ENCODE measurements around the gene IFT27.
"Not testable (repeated sequence)": the region's sequence is repeated elsewhere in the genome, so short reads cannot be mapped to it uniquely, and the experiment has no call there.

The IFT27 gene

GRCh38 chr22:36764060-36764459 lies 11.9 kb downstream of the IFT27 start:
- Mint-ChIP-seq H3K27me3 (no peaks in the 10 kb centered on the region), H3K4me1 (ENCODE audit: low read depth) (no peaks in the 10 kb centered on the region), H3K36me3 (peaks cover 4% of the 10 kb centered on the region), H3K27ac (no peak overlapping the region), H3K9me3 (ENCODE audit: low read depth) (no peaks in the 10 kb centered on the region), H3K4me3 (no peak overlapping the region)

DNA sequence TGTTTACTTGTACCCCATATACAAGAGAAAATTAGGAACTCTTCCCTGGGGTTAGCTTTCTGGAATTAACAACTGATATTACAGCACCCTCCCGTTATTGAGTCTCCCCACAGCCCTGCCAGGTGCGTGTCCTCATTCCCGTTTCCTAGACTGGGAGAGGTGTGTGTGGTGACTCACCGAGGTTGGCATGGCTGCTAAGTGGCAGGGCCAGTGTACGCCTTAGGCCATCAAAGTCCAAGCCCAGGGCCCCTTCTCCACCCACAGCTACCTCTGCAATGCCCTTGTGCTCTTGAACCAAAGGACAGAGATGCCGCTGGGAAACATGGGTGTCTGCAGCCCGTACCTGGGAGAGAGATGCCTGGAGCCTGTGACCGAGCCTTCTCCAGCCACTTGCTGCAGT lies 12.3 kb downstream of the IFT27 start:
- H3K9me3 Mint-ChIP-seq (ENCODE audit: low read depth), result no peaks in the 10 kb centered on the region
- peaks cover 4% of the 10 kb centered on the region for H3K36me3 Mint-ChIP-seq
- H3K27ac Mint-ChIP-seq, result no peak overlapping the region
- no peaks in the 10 kb centered on the region for H3K4me1 Mint-ChIP-seq (ENCODE audit: low read depth)
- no peaks in the 10 kb centered on the region for H3K27me3 Mint-ChIP-seq
- no peak overlapping the region for H3K4me3 Mint-ChIP-seq

DNA sequence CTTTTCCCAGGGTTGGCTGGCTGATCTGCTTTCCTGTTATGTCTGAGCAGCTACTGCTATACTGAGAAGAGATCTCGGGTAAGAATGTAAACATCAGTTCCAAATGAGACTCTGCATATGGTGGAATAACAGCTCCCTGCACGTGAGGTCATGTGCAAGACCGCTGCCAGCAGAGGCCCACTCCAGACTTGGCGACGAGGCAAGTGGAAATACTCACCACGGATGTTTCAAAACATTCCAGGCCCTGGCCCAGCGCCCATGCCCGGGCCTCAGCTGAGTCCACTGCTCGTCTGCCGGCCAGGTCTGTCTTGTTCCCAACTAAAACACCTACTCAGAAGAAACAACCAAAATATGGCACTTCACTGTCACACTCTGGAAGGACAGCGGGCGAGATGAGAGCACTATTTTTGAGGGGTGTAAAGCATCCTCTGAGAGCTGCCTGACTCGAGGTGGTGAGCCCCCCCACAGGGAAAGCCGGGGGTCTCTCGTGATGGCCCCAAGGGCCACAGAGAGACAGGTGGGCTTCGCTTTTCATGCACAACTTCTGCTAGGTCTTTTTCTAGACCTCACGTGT lies 13.1 kb downstream of the IFT27 start:
- H3K36me3 Mint-ChIP-seq, result peaks cover 4% of the 10 kb centered on the region
- H3K27ac Mint-ChIP-seq, result no peak overlapping the region
- no peaks in the 10 kb centered on the region for H3K4me1 Mint-ChIP-seq (ENCODE audit: low read depth)
- H3K4me3 Mint-ChIP-seq, result no peak overlapping the region
- no peaks in the 10 kb centered on the region for H3K9me3 Mint-ChIP-seq (ENCODE audit: low read depth)
- no peaks in the 10 kb centered on the region for H3K27me3 Mint-ChIP-seq

DNA sequence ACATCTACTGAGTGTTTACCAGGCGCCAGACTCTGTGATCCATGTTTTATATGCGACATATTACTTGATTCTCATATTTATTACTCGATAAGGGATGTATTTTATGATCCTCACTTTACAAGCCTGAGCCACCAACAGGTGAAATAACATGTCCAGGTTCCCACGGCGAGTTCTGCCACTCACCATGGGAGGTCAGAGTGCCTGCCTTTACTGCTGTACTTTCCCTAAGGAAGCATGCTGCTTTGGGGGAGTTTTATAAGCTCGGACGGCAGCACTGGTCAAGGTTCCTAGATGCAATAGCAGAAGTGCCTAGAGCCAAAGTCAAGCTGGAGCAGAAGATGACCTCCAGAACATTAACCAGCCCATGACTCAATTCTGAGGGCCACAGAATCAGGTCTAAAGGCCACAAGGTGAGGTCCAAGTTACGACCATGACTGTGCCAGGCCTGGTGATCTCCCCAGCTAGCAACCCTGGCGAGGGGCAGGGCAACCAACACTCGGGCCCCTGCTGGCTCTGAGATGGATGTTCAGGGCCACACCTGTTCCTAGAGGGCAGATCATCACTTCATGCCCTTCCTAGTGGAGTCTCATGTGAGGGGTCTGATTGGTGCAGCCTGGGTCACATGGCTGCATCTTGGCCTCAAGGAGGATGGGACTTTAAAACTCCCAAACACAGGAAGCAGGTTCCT lies 14.2 kb downstream of the IFT27 start:
- Mint-ChIP-seq H3K27ac (no peak overlapping the region), H3K36me3 (peaks cover 2% of the 10 kb centered on the region), H3K27me3 (no peaks in the 10 kb centered on the region), H3K4me1 (ENCODE audit: low read depth) (no peaks in the 10 kb centered on the region), H3K4me3 (no peak overlapping the region), H3K9me3 (ENCODE audit: low read depth) (no peaks in the 10 kb centered on the region)

DNA sequence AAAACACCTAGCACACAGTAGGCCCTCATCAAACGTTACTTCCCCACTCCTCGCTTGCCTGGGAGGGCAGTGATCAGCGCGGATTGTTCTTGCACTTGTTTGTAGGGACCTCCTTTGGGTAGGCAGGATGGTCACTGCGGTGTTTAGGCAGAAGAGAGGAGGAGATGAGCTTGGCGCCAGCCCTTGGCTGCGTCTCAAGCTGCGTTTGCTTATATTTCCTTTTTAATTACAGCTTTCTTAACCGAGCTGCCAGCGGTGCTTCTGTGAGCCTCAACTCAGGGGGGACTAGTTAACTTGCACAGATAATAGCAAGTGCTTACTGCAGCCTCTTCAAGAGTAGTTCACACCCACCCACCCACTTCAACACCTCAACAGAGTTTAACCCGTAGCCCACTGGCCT lies 15.1 kb downstream of the IFT27 start:
- H3K36me3 Mint-ChIP-seq, result peaks cover 2% of the 10 kb centered on the region
- H3K27ac Mint-ChIP-seq, result no peak overlapping the region
- no peaks in the 10 kb centered on the region for H3K4me1 Mint-ChIP-seq (ENCODE audit: low read depth)
- no peaks in the 10 kb centered on the region for H3K27me3 Mint-ChIP-seq
- H3K9me3 Mint-ChIP-seq (ENCODE audit: low read depth), result no peaks in the 10 kb centered on the region
- no peak overlapping the region for H3K4me3 Mint-ChIP-seq

DNA sequence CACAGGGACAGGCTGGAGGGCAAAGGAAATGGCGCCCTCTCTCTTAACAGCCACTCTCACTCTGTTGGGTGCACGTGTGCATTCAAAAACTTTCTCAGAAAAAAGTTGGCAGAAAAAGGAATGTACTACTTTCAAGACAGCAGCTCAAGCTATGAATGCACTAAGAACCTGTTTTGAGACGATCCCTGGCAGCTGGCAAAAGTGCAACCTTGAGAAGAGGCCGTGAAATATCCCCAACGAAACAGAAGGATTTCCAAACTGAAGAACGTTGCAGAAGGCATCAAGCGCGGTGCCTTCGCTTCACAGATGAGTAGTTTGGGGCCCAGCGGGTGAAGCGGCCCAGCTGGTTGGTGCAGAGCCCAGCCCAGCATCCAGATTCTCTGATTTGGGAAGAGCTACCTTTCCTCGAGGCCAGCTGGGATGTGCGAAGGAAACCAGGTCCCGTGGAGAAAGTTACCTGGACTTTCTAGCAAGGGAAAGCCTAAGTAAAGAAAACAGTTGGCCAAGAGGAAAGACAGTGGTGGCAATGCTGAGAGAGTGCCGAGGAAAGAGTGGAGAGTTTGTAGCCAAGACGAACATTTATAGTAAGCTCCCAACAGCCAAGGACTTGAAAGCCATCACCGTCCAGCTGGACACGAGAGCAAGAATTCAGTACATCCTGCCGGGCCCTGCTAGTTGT lies 16.3 kb downstream of the IFT27 start:
- Mint-ChIP-seq H3K4me1 (ENCODE audit: low read depth) (no peaks in the 10 kb centered on the region), H3K27me3 (peaks cover 2% of the 10 kb centered on the region), H3K27ac (no peak overlapping the region), H3K36me3 (peaks cover 2% of the 10 kb centered on the region), H3K4me3 (no peak overlapping the region), H3K9me3 (ENCODE audit: low read depth) (no peaks in the 10 kb centered on the region)

- no peaks in the 10 kb centered on the region for H3K9me3 Mint-ChIP-seq (ENCODE audit: low read depth)
- peaks cover 2% of the 10 kb centered on the region for H3K36me3 Mint-ChIP-seq
- H3K27me3 Mint-ChIP-seq, result peaks cover 2% of the 10 kb centered on the region
- H3K27ac Mint-ChIP-seq, result no peak overlapping the region
- H3K4me1 Mint-ChIP-seq (ENCODE audit: low read depth), result no peaks in the 10 kb centered on the region
- no peak overlapping the region for H3K4me3 Mint-ChIP-seq
Measured at GRCh38 chr22:36758792-36759271, 17.1 kb downstream of the IFT27 start.

- no peaks in the 10 kb centered on the region for H3K4me1 Mint-ChIP-seq (ENCODE audit: low read depth)
- no peak overlapping the region for H3K27ac Mint-ChIP-seq
Measured at GRCh38 chr22:36757668-36758211, 18.2 kb downstream of the IFT27 start.

GRCh38 chr22:36756746-36757655 lies 18.9 kb downstream of the IFT27 start:
- H3K27me3 Mint-ChIP-seq, result peaks cover 6% of the 10 kb centered on the region
- no peaks in the 10 kb centered on the region for H3K36me3 Mint-ChIP-seq
- no peak overlapping the region for H3K4me3 Mint-ChIP-seq
- no peaks in the 10 kb centered on the region for H3K4me1 Mint-ChIP-seq (ENCODE audit: low read depth)
- H3K9me3 Mint-ChIP-seq (ENCODE audit: low read depth), result no peaks in the 10 kb centered on the region
- H3K27ac Mint-ChIP-seq, result no peak overlapping the region

More at GRCh38 chr22:36757668-36758211, 18.2 kb downstream of the IFT27 start:
- no peaks in the 10 kb centered on the region for H3K9me3 Mint-ChIP-seq (ENCODE audit: low read depth)
- H3K36me3 Mint-ChIP-seq, result peaks cover under 1% of the 10 kb centered on the region
- peaks cover 3% of the 10 kb centered on the region for H3K27me3 Mint-ChIP-seq
- H3K4me3 Mint-ChIP-seq, result no peak overlapping the region

DNA sequence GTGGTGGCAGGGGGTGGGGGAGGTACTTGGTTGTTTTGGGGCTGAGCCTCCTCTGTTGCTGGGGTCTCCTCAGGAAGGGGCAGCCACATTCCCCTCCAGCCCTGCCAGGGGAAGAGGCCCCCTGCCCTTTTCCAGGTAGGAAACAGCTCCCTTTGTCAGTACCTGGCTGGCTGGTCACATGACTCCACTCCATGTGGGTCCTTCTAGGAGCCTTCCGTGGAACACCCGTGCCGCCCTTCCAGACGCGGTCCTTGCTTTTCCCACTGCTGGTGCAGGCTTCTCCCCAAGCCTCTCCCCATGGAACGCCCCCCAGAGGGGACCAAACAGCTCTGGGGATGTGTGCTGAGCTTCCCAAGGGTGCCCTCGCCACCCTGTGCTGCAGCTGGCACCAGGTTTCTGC lies 19.9 kb downstream of the IFT27 start:
- H3K27ac Mint-ChIP-seq, result no peak overlapping the region
- peaks cover 6% of the 10 kb centered on the region for H3K27me3 Mint-ChIP-seq

DNA sequence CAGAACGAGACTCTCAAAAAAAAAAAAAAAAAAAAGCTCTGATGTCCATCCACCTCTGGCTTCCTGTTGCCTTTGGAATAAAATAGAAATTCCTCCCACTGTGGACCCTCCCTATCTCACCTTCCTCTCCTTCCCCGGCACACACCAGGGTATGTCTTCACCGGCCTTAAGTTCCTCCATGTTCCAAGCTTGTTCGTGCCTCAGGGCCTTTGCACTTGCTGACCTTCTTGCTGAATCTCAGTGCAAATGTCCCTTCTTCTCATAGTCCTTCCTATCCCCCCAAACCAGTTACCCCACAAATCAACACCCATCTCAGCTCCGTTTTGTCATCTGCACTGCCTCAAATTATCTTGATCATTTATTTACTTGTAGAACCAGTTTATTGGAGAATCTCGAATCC lies 20.6 kb downstream of the IFT27 start:
- Mint-ChIP-seq H3K9me3 (ENCODE audit: low read depth) (no peaks in the 10 kb centered on the region), H3K27me3 (peaks cover 6% of the 10 kb centered on the region), H3K36me3 (no peaks in the 10 kb centered on the region), H3K4me1 (ENCODE audit: low read depth) (no peaks in the 10 kb centered on the region), H3K4me3 (no peak overlapping the region), H3K27ac (no peak overlapping the region)

More for the DNA sequence above, 19.9 kb downstream of the IFT27 start:
- H3K4me1 Mint-ChIP-seq (ENCODE audit: low read depth), result no peaks in the 10 kb centered on the region
- no peaks in the 10 kb centered on the region for H3K36me3 Mint-ChIP-seq
- H3K9me3 Mint-ChIP-seq (ENCODE audit: low read depth), result no peaks in the 10 kb centered on the region
- no peak overlapping the region for H3K4me3 Mint-ChIP-seq

GRCh38 chr22:36754881-36755280 lies 21.0 kb downstream of the IFT27 start:
- not testable (repeated sequence) for H3K4me3 Mint-ChIP-seq; H3K27ac Mint-ChIP-seq; H3K4me1 Mint-ChIP-seq (ENCODE audit: low read depth); H3K27me3 Mint-ChIP-seq; H3K36me3 Mint-ChIP-seq; H3K9me3 Mint-ChIP-seq (ENCODE audit: low read depth)

DNA sequence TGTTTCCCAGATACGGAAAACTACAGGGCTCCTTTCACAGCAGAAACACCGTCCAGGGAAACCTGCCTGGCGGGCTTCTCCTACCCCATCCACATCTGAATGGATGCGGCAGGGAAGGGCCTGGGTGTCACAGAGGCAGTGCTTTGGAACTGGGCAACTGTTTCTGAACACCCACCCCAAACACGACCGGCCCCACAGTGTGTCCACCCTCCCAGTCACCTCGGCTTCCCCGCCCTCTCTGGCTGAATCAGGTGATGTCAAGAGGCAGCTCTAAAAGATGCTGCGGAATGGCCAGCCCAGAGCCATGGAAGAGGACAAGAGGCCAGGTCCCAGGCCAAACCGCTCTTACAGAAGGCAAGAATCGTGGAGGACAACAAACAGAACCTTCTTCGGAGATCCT lies 22.0 kb downstream of the IFT27 start:
- Mint-ChIP-seq H3K27ac (no peak overlapping the region), H3K4me3 (no peak overlapping the region), H3K36me3 (no peaks in the 10 kb centered on the region), H3K27me3 (peaks cover 6% of the 10 kb centered on the region), H3K4me1 (ENCODE audit: low read depth) (no peaks in the 10 kb centered on the region), H3K9me3 (ENCODE audit: low read depth) (no peaks in the 10 kb centered on the region)

DNA sequence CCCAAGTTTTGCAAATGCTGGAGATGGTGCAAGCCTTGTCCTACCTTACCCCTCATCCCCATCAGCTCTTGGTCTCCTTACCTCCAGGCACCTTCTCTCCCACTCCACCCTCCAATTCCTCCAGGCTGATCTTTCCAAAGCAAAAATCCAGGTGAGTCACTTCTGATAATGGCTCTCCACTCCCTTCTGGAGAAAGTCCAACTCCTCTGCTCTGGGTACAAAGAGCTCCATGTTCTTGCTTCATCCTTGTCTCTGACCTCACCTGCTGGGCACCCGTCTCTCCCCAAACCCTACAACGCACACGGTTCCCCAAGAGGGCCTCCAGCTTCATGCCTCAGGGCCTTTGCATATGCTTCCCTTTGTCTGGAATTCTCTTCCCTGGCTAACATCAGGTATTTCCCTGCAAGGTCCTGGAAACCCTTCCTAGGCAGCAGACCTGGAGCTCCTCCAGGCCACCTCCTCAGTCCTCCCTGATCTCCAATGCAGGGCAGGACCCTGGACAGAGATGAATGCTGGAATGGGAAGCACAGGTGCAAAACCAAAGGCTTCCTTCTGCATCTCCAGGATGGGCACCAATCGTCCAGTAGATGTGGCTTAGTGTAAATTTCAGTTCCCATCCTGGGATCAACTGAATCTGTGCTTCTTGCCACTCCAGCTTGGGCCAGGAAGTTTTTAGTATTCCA lies 22.7 kb downstream of the IFT27 start:
- Mint-ChIP-seq H3K9me3 (ENCODE audit: low read depth) (no peaks in the 10 kb centered on the region), H3K4me1 (ENCODE audit: low read depth) (no peaks in the 10 kb centered on the region), H3K27me3 (peaks cover 6% of the 10 kb centered on the region), H3K4me3 (no peak overlapping the region), H3K36me3 (no peaks in the 10 kb centered on the region), H3K27ac (no peak overlapping the region)

Data from activated naive CD8-positive, alpha-beta T cell (primary cell).